AG09319 (cell line): Measurements from ENCODE around the gene SLC39A5.
A peak's percentile ranks its signal among the peaks of the same experiment; 100 is the strongest.

Experiments
- DNase-seq: peaks from one replicate; pipeline ENCODE4 v3.0.0-alpha.2; 2010; ENCODE audit warnings: low read depth; ENCODE audit errors: extremely low read depth
- TF ChIP-seq, protein P1 (sequence below): IDR thresholded peaks from 2 replicates; pipeline ENCODE4 v1.5.1; 2011; ENCODE audit warnings: low read depth, mild to moderate bottlenecking, inconsistent platforms, low read length, moderate library complexity

SLC39A5 gene

DNA sequence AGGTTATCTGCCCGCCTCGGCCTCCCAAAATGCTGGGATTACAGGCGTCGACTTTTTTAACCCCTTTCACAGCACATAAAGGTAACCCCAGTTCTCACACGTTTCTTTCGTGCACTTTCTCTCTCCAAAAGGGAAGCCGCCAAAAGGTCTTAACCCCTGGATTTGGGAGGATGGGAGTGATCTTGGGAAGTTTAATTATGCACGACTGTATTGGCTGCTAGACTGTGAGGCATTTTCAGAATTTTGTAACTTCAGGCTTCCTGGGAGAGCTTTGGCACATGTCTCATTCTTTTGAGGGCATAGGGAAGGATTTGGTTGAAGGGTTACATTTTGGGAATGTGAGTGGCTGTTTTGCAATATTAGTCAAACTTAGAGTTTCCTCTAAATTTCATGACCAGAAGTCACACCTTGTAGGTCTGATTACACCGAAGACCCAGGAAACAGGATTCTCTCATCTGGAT is 39.1 kb upstream of the SLC39A5 start:
- TF ChIP-seq, protein P1, sequence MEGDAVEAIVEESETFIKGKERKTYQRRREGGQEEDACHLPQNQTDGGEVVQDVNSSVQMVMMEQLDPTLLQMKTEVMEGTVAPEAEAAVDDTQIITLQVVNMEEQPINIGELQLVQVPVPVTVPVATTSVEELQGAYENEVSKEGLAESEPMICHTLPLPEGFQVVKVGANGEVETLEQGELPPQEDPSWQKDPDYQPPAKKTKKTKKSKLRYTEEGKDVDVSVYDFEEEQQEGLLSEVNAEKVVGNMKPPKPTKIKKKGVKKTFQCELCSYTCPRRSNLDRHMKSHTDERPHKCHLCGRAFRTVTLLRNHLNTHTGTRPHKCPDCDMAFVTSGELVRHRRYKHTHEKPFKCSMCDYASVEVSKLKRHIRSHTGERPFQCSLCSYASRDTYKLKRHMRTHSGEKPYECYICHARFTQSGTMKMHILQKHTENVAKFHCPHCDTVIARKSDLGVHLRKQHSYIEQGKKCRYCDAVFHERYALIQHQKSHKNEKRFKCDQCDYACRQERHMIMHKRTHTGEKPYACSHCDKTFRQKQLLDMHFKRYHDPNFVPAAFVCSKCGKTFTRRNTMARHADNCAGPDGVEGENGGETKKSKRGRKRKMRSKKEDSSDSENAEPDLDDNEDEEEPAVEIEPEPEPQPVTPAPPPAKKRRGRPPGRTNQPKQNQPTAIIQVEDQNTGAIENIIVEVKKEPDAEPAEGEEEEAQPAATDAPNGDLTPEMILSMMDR = no peak
- no peak for DNase-seq

DNA sequence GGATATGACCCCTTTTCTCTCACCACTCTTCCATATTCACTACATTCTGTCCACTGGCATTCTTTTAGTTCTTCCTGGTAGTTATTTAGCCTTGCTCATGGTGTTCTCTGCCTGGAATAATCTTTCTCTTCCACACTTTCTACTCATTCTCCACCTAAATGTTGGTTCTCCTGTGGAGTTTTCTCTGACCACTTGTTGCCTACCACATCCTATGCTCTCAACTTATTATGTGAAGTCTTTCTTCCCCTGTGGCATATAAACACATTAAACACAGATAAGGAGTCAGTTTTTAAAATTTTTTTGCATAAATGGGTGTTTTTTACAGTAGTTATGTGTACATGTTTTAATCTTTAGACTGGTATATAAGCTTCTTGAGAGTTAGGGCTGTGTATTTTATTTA is 37.3 kb upstream of the SLC39A5 start:
- no peak for DNase-seq
- TF ChIP-seq, protein P1 = no peak

DNA sequence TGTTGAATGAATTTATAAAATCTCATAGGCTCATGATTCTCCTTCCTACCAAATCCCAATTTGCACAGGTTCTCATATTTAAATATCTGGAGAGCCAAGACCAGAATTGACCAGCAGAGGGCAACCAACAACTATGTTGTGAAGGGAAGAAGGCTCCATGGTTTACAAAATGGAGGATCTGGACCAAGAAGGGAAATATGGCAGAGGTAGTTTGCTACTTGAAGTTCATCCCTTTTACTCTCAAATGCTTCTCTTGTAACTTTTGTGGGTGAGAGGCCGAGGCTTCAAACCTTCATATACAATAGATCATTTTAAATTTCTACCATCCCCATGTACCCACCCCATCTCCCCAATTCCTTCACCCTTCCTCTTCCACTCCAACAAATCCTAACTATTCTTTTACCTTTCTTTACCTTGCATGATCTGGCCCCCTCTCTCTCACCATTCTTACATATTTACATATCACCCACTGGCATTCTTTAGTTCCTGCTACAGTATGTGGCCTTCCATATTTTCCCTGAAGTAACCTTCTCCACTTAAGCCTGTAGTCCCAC is 36.7 kb upstream of the SLC39A5 start:
- TF ChIP-seq, protein P1 = peak; percentile 78
- DNase-seq = peak; percentile 67

DNA sequence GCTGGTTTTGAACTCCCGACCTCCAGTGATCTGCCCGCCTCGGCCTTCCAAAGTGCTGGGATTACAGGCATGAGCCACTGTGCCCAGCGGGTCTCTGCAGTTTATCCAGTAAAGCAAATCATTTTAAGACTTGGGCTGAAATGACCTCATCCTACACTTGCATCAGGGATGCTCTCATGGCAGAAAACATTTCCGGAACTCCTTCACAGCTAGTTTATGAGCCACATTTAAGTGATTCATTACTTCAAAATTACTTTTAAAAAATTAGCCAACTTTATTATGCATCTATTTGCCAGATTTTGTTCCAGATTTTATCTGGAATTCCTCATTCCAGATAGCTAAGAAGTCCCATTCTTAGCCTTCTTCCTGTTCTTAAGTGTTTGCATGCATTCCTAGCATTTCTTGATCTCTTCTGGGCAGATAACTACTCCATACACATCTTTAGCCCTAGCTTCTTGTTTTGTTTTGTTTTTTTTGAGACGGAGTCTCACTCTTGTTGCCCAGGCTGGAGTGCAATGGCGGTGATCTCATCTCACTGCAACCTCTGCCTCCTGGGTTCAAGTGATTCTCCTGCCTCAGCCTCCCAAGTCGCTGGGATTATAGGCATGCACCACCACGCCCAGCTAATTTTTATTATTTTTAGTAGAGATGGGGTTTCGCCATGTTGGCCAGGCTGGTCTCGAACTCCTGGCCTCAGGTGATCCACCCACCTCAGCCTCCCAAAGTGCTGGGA is 32.9 kb upstream of the SLC39A5 start:
- peak; percentile 63 for DNase-seq

DNA sequence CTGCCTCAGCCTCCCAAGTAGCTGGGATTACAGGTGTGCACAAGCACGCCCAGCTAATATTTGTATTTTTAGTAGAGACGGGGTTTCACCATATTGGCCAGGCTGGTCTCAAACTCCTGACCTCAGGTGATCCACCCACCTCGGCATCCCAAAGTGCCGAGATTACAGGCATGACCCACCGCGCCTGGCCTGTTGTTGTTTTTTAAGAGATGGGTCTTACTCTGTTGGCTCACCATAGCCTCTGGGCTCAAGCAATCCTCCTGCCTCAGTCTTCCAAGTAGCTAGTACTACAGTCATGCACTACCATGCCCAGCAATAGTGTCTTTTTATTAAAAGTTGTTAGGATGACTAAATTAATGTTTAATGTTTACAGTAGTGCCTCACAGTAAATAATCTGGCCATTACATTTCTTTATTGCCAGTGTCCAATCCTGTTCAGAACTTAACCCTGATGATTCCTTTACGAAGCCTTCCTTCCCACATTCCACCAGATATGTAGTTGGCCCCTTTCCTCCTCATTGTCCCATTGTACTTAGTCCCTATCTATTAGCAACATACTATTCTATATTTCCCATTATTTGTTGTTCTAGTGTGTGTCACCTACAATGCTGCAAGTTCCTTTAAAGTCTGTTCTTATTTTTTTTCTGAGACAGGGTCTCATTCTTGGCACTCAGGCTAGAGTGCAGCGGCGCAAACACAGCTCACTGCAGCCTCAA is 31.8 kb upstream of the SLC39A5 start:
- no peak for DNase-seq

DNA sequence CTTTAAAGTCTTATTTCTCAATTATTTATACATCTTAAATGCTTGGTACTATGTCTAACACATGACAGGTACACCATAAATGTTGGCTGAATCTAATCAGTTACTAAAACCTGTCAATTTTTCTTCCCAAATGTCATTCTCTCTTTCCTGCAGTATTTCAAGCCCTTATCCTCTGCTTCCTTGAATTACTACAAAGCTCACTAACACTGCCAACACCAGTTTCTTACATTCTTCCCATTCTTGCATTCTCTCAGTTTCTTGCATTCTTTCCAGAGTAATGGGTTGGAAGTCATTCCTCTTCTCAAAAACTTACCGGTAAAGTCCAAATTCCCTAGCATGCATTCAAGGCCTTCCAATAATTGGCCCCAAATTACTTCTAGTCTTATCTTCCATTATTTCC is 31.0 kb upstream of the SLC39A5 start:
- TF ChIP-seq, protein P1 = no peak
- DNase-seq = no peak

More for the DNA sequence above, 31.8 kb upstream of the SLC39A5 start:
- TF ChIP-seq, protein P1 = no peak

DNA sequence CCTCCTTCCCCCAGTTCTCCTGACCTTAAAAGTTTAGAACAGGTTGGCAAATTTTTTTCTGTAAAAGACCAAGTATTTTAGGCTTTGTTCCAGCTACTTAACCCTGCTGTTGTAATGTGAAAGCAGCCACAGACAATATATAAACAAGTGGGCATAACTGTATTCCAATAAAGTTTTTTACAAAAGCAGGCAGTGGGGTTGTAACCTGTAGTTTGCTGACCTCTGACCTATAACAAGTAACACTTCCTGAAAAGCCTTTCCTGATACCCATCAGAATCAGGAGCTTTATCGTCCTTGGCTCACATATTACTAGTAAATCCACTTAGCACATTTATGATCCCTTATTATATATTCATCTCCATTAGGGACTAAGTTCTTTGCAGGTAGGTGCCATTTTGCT is 27.5 kb upstream of the SLC39A5 start:
- TF ChIP-seq, protein P1 = no peak
- DNase-seq = no peak
